Peyer's patch (tissue), 4 donors: ENCODE data around the gene TCEA2. TPM values are rescaled to one million over a fixed set of nuclear protein-coding genes. Genes with fewer than 3 reads are reported as not detected.

Experiments used
- DNase-seq, 3 donors: peaks; one replicate each; pipeline ENCODE4 v3.0.0-alpha.2; 2017 to 2019
- H3K27ac ChIP-seq, 4 donors: fragments of 200-600 bp; sonication (generic); one replicate each; pipeline ENCODE4 v1.5.1; 2016 to 2019
- H3K27me3 ChIP-seq, 2 donors: fragments of 200-600 bp; sonication (generic); one replicate each; pipeline ENCODE4 v1.5.1; 2019
- H3K36me3 ChIP-seq, 3 donors: fragments of 200-600 bp; sonication (generic); one replicate each; pipeline ENCODE4 v1.5.1; 2016 to 2019
- H3K4me1 ChIP-seq, 4 donors: fragments of 200-600 bp; sonication (generic); one replicate each; pipeline ENCODE4 v1.5.1; 2016 to 2019
- H3K4me3 ChIP-seq, 4 donors: fragments of 200-600 bp; sonication (generic); 1 replicate in 3 of 4; 2 replicates in 1 of 4; pipeline ENCODE4 v1.5.1; 2016 to 2019; ENCODE audit warnings: mild to moderate bottlenecking in 1 of 4
- H3K9me3 ChIP-seq, 4 donors: fragments of 200-600 bp; sonication (generic); one replicate each; pipeline ENCODE4 v1.5.1; 2016 to 2019; ENCODE audit warnings: mild to moderate bottlenecking in 1 of 4
- CTCF ChIP-seq, 6 experiments: fragments of 450-650 bp in 4 of 6; fragments of 200-600 bp in 2 of 6; sonication (generic) in 1 of 6; IDR thresholded peaks; one replicate each; pipeline ENCODE4 v1.5.1; 2017 to 2019; ENCODE audit warnings: antibody characterized with exemption in 6 of 6, mild to moderate bottlenecking in 3 of 6, moderate library complexity in 1 of 6
- POLR2A ChIP-seq, 2 donors: fragments of 450-650 bp; IDR thresholded peaks; one replicate each; pipeline ENCODE4 v1.5.1; 2017; ENCODE audit warnings: antibody characterized with exemption in 2 of 2, mild to moderate bottlenecking in 2 of 2, moderate library complexity in 2 of 2
- total RNA-seq, 4 donors: library from RNA; depleted of rRNA; stranded (reverse); fragments of >200 nt; gene quantifications; one replicate each; pipeline ENCODE4 v1.1.0, GENCODE V29; 2016

Gene TCEA2
- total RNA-seq, 4 donors from 2014 or later = 4.7 to 19.8 (median 8.3) TPM

GRCh38 chr20:64047968-64048401 lies 15.0 kb upstream of the TCEA2 start:
- peaks cover 0 to 32% of the 10 kb centered on the region in 2 donors for H3K27me3 ChIP-seq
- no peak for TF ChIP-seq POLR2A (IDR thresholded peaks at IDR 0.05)
- TF ChIP-seq CTCF (IDR thresholded peaks at IDR 0.05) = no peak
- peak overlapping the region in 3 of 4 donors; percentile 3 to 37 (median 37) for H3K4me3 ChIP-seq
- no peaks in the 10 kb centered on the region for H3K9me3 ChIP-seq
- no peaks in the 10 kb centered on the region for H3K36me3 ChIP-seq
- peaks cover 0 to 24% (median 9%) of the 10 kb centered on the region in 4 donors for H3K4me1 ChIP-seq
- no peak overlapping the region for H3K27ac ChIP-seq
- DNase-seq = no peak

DNA sequence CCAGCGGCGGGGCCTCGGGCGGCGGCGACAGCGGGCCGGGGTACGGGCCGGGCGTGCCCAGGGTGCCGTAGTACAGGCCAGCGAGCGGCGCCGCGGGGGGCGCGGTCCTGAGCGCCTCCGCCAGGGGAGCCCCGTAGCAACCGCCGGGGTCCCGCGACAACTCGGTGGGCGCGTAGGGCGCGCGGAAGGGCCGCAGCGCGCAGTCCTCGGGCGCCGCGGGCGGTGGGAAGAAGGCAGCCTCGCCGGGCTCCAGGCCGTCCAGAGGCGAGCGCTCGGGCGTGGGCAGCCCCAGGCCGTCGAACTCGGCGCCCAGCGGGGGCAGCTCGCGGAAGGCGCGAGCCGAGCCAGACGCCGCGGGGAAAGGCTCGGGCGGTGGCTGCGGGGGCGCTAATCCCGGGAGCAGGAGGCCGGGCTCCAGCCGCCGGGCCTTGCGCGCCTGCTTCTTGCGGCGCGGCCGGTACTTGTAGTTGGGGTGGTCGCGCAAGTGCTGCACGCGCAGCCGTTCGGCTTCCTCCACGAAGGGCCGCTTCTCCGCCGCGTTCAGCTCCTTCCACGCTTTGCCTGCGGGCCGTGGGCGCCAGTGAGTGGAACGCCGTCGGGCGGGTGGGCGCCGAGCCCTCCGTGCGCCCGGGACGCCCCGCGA lies 14.5 kb upstream of the TCEA2 start:
- H3K4me3 ChIP-seq = peak overlapping the region in 3 of 4 donors; percentile 36 to 37 (median 37)

GRCh38 chr20:64049060-64049877 lies 13.7 kb upstream of the TCEA2 start, which contains the start of gene SOX18:
TSS of gene SOX18 (minus strand) at chr20:64049639. CDS start at chr20:64049516, 123 bp downstream.
- DNase-seq = no peak
- no peak for TF ChIP-seq CTCF (IDR thresholded peaks at IDR 0.05)
- no peak for TF ChIP-seq POLR2A (IDR thresholded peaks at IDR 0.05)
- no peaks in the 10 kb centered on the region for H3K9me3 ChIP-seq
- H3K4me1 ChIP-seq = peaks cover 0 to 24% (median 9%) of the 10 kb centered on the region in 4 donors
- H3K27me3 ChIP-seq = peaks cover 0 to 32% of the 10 kb centered on the region in 2 donors
- peak within 1 kb of the TSS in 3 of 4 donors; percentile 36 to 37 (median 37) for H3K4me3 ChIP-seq
- H3K36me3 ChIP-seq = no peaks in the 10 kb centered on the region
- peak within 1 kb of the TSS in 3 of 4 donors; percentile 31 to 65 (median 59) for H3K27ac ChIP-seq

More for the DNA sequence above, 14.5 kb upstream of the TCEA2 start:
- Histone ChIP-seq H3K9me3 (no peaks in the 10 kb centered on the region), H3K4me1 (peaks cover 0 to 24% (median 9%) of the 10 kb centered on the region in 4 donors), H3K27me3 (peaks cover 0 to 32% of the 10 kb centered on the region in 2 donors), H3K36me3 (no peaks in the 10 kb centered on the region), H3K27ac (no peak overlapping the region)
- no peak for TF ChIP-seq POLR2A (IDR thresholded peaks at IDR 0.05)
- no peak for TF ChIP-seq CTCF (IDR thresholded peaks at IDR 0.05)
- no peak for DNase-seq

GRCh38 chr20:64049878-64050260 lies 13.1 kb upstream of the TCEA2 start:
- no peak for DNase-seq
- H3K4me3 ChIP-seq = peak overlapping the region in 3 of 4 donors; percentile 36 to 37 (median 37)
- peaks cover 0 to 24% (median 9%) of the 10 kb centered on the region in 4 donors for H3K4me1 ChIP-seq
- H3K27ac ChIP-seq = peak overlapping the region in 3 of 4 donors; percentile 31 to 65 (median 59)
- no peak for TF ChIP-seq CTCF (IDR thresholded peaks at IDR 0.05)
- TF ChIP-seq POLR2A (IDR thresholded peaks at IDR 0.05) = no peak
- H3K27me3 ChIP-seq = peaks cover 0 to 32% of the 10 kb centered on the region in 2 donors
- H3K9me3 ChIP-seq = no peaks in the 10 kb centered on the region
- H3K36me3 ChIP-seq = no peaks in the 10 kb centered on the region

- DNase-seq = no peak
- peak overlapping the region in 1 of 4 donors; percentile 37 for H3K4me3 ChIP-seq
- peaks cover 0 to 24% (median 9%) of the 10 kb centered on the region in 4 donors for H3K4me1 ChIP-seq
- H3K27ac ChIP-seq = peak overlapping the region in 3 of 4 donors; percentile 31 to 65 (median 57)
- peaks cover 0 to 32% of the 10 kb centered on the region in 2 donors for H3K27me3 ChIP-seq
- TF ChIP-seq CTCF (IDR thresholded peaks at IDR 0.05) (no peak), POLR2A (IDR thresholded peaks at IDR 0.05) (no peak)
- no peaks in the 10 kb centered on the region for H3K9me3 ChIP-seq
- H3K36me3 ChIP-seq = no peaks in the 10 kb centered on the region
These were observed 12.6 kb upstream of the TCEA2 start for GRCh38 chr20:64050261-64051032.
